Keratinocyte (primary cell): ENCODE measurements around the gene ZHX3.

Experiments used
- EZH2 ChIP-seq: IDR thresholded peaks from one replicate; pipeline ENCODE4 v1.6.1; 2012; ENCODE audit warnings: inconsistent platforms, mild to moderate bottlenecking, low read length, moderate library complexity
- TF ChIP-seq, protein P1 (sequence below), 3 experiments: IDR thresholded peaks in 1 of 3; conservative IDR thresholded peaks in 1 of 3; optimal IDR thresholded peaks in 1 of 3; 2 replicates in 2 of 3; 3 replicates in 1 of 3; pipeline versions ENCODE3 to v1.5.1; 2011; ENCODE audit warnings: low read length in 3 of 3, mild to moderate bottlenecking in 3 of 3, moderate library complexity in 2 of 3, control low read depth in 1 of 3, inconsistent platforms in 1 of 3; ENCODE audit not compliant: insufficient read depth in 2 of 3; ENCODE audit errors: extremely low read depth in 1 of 3

DNA sequence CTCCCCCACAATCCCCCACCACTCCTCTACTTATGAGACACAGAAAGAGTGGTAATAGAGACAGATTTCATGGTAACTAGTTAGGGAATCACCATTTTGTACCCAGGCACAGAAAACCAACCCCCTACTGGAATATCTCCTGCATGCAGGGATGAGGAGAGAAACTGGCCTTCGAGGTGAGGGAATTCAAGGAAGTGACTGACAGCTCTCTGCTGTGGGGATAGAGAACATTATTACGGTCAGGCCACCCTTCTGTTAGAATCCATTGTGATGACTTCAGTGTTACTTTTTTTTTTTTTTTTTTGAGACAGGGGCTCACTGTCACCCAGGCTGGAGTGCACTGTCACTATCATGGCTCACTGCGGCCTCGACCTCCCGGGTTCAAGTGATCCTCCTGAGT is 9.6 kb upstream of the ZHX3 start:
- TF ChIP-seq, protein P1, sequence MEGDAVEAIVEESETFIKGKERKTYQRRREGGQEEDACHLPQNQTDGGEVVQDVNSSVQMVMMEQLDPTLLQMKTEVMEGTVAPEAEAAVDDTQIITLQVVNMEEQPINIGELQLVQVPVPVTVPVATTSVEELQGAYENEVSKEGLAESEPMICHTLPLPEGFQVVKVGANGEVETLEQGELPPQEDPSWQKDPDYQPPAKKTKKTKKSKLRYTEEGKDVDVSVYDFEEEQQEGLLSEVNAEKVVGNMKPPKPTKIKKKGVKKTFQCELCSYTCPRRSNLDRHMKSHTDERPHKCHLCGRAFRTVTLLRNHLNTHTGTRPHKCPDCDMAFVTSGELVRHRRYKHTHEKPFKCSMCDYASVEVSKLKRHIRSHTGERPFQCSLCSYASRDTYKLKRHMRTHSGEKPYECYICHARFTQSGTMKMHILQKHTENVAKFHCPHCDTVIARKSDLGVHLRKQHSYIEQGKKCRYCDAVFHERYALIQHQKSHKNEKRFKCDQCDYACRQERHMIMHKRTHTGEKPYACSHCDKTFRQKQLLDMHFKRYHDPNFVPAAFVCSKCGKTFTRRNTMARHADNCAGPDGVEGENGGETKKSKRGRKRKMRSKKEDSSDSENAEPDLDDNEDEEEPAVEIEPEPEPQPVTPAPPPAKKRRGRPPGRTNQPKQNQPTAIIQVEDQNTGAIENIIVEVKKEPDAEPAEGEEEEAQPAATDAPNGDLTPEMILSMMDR (optimal IDR thresholded peaks at IDR 0.05 in 1 of 3, IDR thresholded peaks at IDR 0.05 in 1 of 3, conservative IDR thresholded peaks at IDR 0.05 in 1 of 3; ENCODE audit: extremely low read depth in 1 of 3, insufficient read depth in 2 of 3, low read length in 3 of 3) = no peak
- TF ChIP-seq EZH2 = no peak
